GM06990 (cell line): ENCODE results near the gene PPP2R2C.

ENCODE experiments used
- DNase-seq: peaks from one replicate; pipeline ENCODE4 v3.0.0-alpha.2; 2011; ENCODE audit not compliant: insufficient read length; ENCODE audit errors: extremely low read depth
- H3K27me3 ChIP-seq: replicated peaks from 2 replicates; pipeline ENCODE4 v1.6.0; 2011; ENCODE audit warnings: low read length; ENCODE audit not compliant: control insufficient read depth, insufficient read depth
- H3K36me3 ChIP-seq: 2 replicates; pipeline ENCODE4 v1.5.1; 2011; ENCODE audit warnings: low read length; ENCODE audit not compliant: control insufficient read depth, insufficient read depth
- H3K4me3 ChIP-seq: replicated peaks from 2 replicates; pipeline ENCODE4 v1.5.1; 2011; ENCODE audit warnings: low read depth, mild to moderate bottlenecking, control low read depth, low read length
- TF ChIP-seq, protein P1 (sequence below): IDR thresholded peaks from 2 replicates; pipeline ENCODE4 v1.5.1; 2011; ENCODE audit warnings: low read length, control low read depth, mild to moderate bottlenecking, inconsistent platforms; ENCODE audit not compliant: insufficient read depth, poor library complexity, severe bottlenecking

The PPP2R2C gene

DNA sequence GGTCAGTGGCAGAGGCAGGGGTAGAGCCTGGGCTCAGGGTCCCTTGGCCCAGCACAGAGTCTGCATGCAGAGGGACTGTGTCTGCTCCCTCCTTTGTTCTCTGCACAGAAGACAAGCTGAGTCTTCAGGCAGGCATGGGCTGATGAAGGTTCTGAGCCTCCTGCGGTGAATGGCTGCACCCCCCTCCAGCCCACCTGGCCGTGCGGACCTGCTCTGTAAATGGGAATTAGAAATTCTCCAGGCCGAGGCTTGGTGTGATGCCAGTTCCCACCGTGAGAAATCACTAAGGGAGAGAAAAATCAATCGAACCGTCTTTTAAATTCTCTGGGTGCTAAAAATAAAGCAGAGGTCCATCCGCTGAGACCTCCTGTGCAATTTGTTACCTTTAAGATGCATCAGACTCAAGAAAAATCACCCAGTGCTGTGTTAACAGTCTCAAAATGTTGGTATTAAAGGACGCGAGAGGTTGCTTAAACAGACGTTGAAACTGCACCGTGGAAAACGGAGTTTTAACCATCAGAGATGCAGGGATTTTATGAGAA lies 106.8 kb downstream of the PPP2R2C start:
- Histone ChIP-seq H3K27me3 (peaks cover 4% of the 10 kb centered on the region; the same call in 1 of the 2 replicates), H3K36me3 (no peaks in the 10 kb centered on the region), H3K4me3 (no peak overlapping the region)
- no peak for DNase-seq
- TF ChIP-seq, protein P1, sequence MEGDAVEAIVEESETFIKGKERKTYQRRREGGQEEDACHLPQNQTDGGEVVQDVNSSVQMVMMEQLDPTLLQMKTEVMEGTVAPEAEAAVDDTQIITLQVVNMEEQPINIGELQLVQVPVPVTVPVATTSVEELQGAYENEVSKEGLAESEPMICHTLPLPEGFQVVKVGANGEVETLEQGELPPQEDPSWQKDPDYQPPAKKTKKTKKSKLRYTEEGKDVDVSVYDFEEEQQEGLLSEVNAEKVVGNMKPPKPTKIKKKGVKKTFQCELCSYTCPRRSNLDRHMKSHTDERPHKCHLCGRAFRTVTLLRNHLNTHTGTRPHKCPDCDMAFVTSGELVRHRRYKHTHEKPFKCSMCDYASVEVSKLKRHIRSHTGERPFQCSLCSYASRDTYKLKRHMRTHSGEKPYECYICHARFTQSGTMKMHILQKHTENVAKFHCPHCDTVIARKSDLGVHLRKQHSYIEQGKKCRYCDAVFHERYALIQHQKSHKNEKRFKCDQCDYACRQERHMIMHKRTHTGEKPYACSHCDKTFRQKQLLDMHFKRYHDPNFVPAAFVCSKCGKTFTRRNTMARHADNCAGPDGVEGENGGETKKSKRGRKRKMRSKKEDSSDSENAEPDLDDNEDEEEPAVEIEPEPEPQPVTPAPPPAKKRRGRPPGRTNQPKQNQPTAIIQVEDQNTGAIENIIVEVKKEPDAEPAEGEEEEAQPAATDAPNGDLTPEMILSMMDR, result no peak

DNA sequence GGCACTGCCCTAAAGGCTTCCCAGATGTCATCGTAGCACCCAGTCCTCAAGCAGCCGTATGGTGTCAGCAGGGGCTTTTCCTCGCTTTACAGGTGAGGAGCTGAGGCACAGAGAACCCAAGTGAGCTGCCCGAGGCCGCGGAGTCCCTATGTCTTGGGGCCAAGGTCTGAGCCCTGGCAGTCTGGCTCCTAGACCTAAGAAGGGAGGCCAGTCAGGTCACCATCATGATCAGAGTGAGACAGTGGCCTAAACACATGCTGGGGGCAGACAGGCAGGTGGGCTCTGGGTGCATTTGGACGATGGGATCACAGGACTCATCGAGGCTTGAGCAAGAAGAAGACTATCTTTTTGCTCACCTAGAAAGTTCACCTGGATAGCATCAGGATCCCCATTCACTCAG lies 107.8 kb downstream of the PPP2R2C start:
- TF ChIP-seq, protein P1, result no peak
- H3K27me3 ChIP-seq, result peaks cover 2% of the 10 kb centered on the region

DNA sequence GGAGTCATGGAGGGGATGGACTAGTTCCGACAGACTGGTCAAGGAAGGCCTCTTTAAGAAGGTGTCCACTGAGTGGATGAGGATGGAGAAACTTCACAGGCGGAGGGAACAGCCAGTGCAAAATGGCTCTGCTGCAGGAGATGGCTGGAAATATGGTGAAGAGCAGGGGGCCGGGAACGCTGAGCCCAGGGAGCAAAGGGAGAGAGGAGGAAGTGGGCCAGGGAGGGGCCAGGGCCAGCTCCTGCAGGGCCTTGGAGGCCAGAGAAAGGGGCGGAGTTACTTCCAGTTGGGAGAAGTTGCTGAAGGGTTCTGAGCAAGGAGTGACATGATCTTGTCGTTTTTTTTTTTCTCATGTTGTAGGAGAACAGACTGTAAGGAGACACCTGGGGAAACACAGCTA lies 108.3 kb downstream of the PPP2R2C start:
- TF ChIP-seq, protein P1, result no peak
- H3K36me3 ChIP-seq, result no peaks in the 10 kb centered on the region
- peaks cover 2% of the 10 kb centered on the region for H3K27me3 ChIP-seq
- H3K4me3 ChIP-seq, result no peak overlapping the region
- DNase-seq, result no peak

More for the DNA sequence above, 107.8 kb downstream of the PPP2R2C start:
- H3K4me3 ChIP-seq, result no peak overlapping the region
- no peaks in the 10 kb centered on the region for H3K36me3 ChIP-seq
- DNase-seq, result no peak

DNA sequence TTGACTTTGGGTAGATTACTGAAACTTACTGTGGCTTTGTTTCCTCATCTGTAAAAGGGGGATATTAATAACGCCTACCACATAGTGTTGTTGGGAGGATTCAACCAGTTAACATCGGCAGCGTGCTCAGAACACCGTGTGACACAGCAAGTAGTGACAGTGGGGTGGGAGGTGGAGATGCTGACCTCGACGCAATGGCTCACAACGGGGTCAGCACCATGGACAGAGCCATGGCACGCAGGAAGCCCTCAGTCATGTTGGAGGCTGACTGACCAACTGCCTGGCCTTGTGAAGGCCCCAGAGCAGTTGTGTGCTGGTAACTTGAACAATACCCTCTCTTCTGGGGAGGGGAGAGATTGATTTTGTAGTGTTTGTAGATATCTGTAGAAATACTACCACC lies 109.5 kb downstream of the PPP2R2C start:
- Histone ChIP-seq H3K27me3 (peaks cover 2% of the 10 kb centered on the region), H3K4me3 (no peak overlapping the region), H3K36me3 (no peaks in the 10 kb centered on the region)
- TF ChIP-seq, protein P1, result no peak
- DNase-seq, result no peak

DNA sequence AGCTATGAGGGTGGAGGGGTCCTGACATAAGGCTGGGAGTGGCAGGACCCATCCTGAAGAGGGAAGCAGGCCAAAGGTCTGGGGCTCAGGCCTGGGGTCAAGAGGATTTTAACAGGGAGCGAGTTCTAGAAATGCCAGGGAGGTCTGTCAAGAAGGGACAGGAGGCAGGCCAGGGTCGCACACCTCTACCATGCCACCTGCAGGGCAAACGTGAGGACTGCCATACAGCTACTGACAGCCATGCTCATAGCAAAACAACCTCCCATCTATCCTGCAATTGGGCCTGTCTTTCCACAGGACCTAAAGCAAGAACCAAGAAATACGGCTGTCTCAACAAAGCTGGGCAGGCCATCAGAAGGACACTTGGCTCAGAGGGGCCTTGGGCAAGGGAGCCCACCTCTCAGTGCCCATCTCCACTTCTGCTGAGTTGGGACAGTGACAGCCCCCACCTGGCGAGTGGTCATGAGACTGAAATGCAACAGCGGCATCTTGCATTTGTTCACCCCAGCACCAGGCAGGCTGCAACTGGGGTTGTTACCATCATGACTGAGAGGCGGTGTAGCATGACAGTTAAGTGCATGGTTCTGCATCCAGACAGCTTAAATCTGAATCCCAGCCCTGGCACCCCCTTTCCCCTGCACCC lies 110.0 kb downstream of the PPP2R2C start:
- peaks cover 2% of the 10 kb centered on the region for H3K27me3 ChIP-seq

More for the DNA sequence above, 110.0 kb downstream of the PPP2R2C start:
- TF ChIP-seq, protein P1, result peak; percentile 9
- no peak overlapping the region for H3K4me3 ChIP-seq
- H3K36me3 ChIP-seq, result no peaks in the 10 kb centered on the region
- DNase-seq, result no peak
